CD1c-positive myeloid dendritic cell (primary cell): Measurements from ENCODE around the gene LURAP1L.
"Not testable (repeated sequence)": the region's sequence is repeated elsewhere in the genome, so short reads cannot be mapped to it uniquely, and the experiment has no call there.

Source experiments
- DNase-seq: peaks from one replicate; pipeline ENCODE4 v3.0.0-alpha.2; 2016; ENCODE audit errors: extremely low spot score

LURAP1L gene

GRCh38 chr9:12856603-12857002 is 81.8 kb downstream of the LURAP1L start:
- DNase-seq, result no peak

GRCh38 chr9:12859704-12860251 is 85.0 kb downstream of the LURAP1L start:
- no peak for DNase-seq

GRCh38 chr9:12860998-12861397 is 86.2 kb downstream of the LURAP1L start:
- DNase-seq, result no peak

GRCh38 chr9:12862611-12863410 is 88.0 kb downstream of the LURAP1L start:
- no peak for DNase-seq

- no peak for DNase-seq
Observed at GRCh38 chr9:12863618-12864017, 88.8 kb downstream of the LURAP1L start.

- not testable (repeated sequence) for DNase-seq
Observed at GRCh38 chr9:12865380-12865779, 90.6 kb downstream of the LURAP1L start.
